ENCODE measurements around the gene INF2. TPM values are rescaled to one million over a fixed set of nuclear protein-coding genes. Genes with fewer than 3 reads are reported as not detected.

Gene INF2
- total RNA-seq, 1 experiment from 2014 or later = 58.3 TPM

DNA sequence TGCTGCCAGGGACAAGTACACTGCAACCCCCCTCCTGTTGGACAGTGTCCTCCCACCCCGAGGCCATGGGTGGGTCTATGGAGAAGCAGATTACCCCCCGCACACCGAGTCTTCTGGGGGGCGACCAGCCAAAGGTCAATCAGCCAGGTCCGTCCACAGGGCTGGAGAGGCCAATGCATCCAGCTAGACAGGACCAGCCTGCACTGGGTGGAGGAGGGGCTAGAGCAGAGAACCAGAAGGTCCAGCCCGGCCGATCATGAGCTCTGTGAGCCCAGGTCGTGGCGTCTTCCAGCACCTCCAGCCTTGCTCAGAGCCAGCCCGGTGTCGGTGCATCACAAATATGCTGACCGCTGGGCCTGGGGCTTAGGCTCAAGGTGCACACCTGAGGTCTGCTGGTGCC is 26.5 kb downstream of the INF2 start:
- no peak overlapping the region for H4K8ac ChIP-seq (replicated peaks; ENCODE audit: insufficient read length, low read depth, low read length)
- no peak overlapping the region for H3K4me3 Mint-ChIP-seq
- H2BK5ac ChIP-seq (ENCODE audit: insufficient read length, low read length) = no peak overlapping the region

More for the DNA sequence above, 26.5 kb downstream of the INF2 start:
- no peak for DNase-seq
- no peak overlapping the region for H3T11ph ChIP-seq (ENCODE audit: low read length)
- no peaks in the 10 kb centered on the region for H3K9me3 ChIP-seq (ENCODE audit: control insufficient read depth, low read depth, low read length)
- WGBS (ENCODE audit: extremely low coverage, insufficient read length, low lambda C conversion rate) = no CpG with 5 or more reads among the region's 12 CpGs
- no peak overlapping the region for H2BK15ac ChIP-seq (ENCODE audit: low read depth, low read length)
- H3K79me1 ChIP-seq (ENCODE audit: insufficient read depth, low read depth, low read length, poor library complexity, severe bottlenecking) = no peaks in the 10 kb centered on the region
- H2AK5ac ChIP-seq (ENCODE audit: insufficient read length, low read length) = no peak overlapping the region
- no peaks in the 10 kb centered on the region for H3K79me2 ChIP-seq (ENCODE audit: insufficient read depth, low read length)
- H3K4me2 ChIP-seq (ENCODE audit: insufficient read depth, insufficient read length, low read length) = no peak overlapping the region
- no peak overlapping the region for H3K9ac ChIP-seq (ENCODE audit: extremely low read depth, insufficient read length, low read length)
- H2BK120ac ChIP-seq (ENCODE audit: low read depth, low read length, poor library complexity, severe bottlenecking) = no peak overlapping the region
- TF ChIP-seq CTCF (conservative IDR thresholded peaks at IDR 0.05) = no peak
- no peak overlapping the region for H3K18ac ChIP-seq (ENCODE audit: insufficient read length, low read depth, low read length)
- no peak overlapping the region for H4K5ac ChIP-seq (ENCODE audit: insufficient read length, low read depth, low read length)
- Mint-ChIP-seq H3K4me1 (no peaks in the 10 kb centered on the region), H3K27ac (no peak overlapping the region), H3K36me3 (ENCODE audit: insufficient read depth in 1 of 3, low read depth in 3 of 3) (peaks cover 2 to 33% (median 27%) of the 10 kb centered on the region in 3 experiments; a peak in 6 of 7 replicates), H3K27me3 (ENCODE audit: low read depth) (no peaks in the 10 kb centered on the region; the same call in 1 of the 2 replicates), H3K9me3 (no peaks in the 10 kb centered on the region; a peak in 1 of 5 replicates)
- H3K4me1 ChIP-seq (ENCODE audit: insufficient read depth, low read length) = no peaks in the 10 kb centered on the region
- H3K23me2 ChIP-seq (ENCODE audit: insufficient read length, low read depth, low read length, poor library complexity, severe bottlenecking) = no peaks in the 10 kb centered on the region
- H3K27ac ChIP-seq (ENCODE audit: insufficient read length, low read depth, low read length) = no peak overlapping the region
- H3K4ac ChIP-seq (ENCODE audit: low read depth, low read length) = no peak overlapping the region
- no peak overlapping the region for H3K56ac ChIP-seq (ENCODE audit: insufficient read length, low read depth, low read length)
- no peak overlapping the region for H2BK12ac ChIP-seq (ENCODE audit: insufficient read length, low read depth, low read length)
- H4K20me1 ChIP-seq (ENCODE audit: control insufficient read depth, insufficient read depth, insufficient read length) = no peaks in the 10 kb centered on the region
- no peaks in the 10 kb centered on the region for H3K27me3 ChIP-seq (ENCODE audit: insufficient read depth, low read length)
- no peak overlapping the region for H3K23ac ChIP-seq (ENCODE audit: insufficient read length, low read depth, low read length)
- no peak overlapping the region for H3K14ac ChIP-seq (ENCODE audit: insufficient read depth, low read length)
- H2BK20ac ChIP-seq (ENCODE audit: low read depth, low read length, poor library complexity, severe bottlenecking) = no peak overlapping the region
- no peak overlapping the region for H2AFZ ChIP-seq (ENCODE audit: low read length)
- H4K91ac ChIP-seq (ENCODE audit: insufficient read length, low read depth, low read length) = no peak overlapping the region

All from H9 (cell line).